Measurements from ENCODE around the gene TAF6. TPM values are rescaled to one million over a fixed set of nuclear protein-coding genes. Genes with fewer than 3 reads are reported as not detected.
"Not testable (repeated sequence)": the region's sequence is repeated elsewhere in the genome, so short reads cannot be mapped to it uniquely, and the experiment has no call there.

The TAF6 gene
- total RNA-seq, 1 donor from 2014 or later, result 17.5 TPM

GRCh38 chr7:100152937-100153666 lies 33.9 kb upstream of the TAF6 start:
- DNase-seq (ENCODE audit: low spot score in 2 of 2), result no peak
- no peak for FAIRE-seq

GRCh38 chr7:100152404-100152803 lies 33.2 kb upstream of the TAF6 start:
- FAIRE-seq (no peak), DNase-seq (ENCODE audit: low spot score in 2 of 2) (no peak)

GRCh38 chr7:100148559-100149328 lies 29.6 kb upstream of the TAF6 start, which contains the start of gene LAMTOR4:
Gene LAMTOR4, plus strand, starts transcription at chr7:100148918. Its CDS starts 55 bp downstream, at chr7:100148973.
- DNase-seq (ENCODE audit: low spot score in 2 of 2), result peak; percentile 90 to 97
- peak; percentile 95 for FAIRE-seq

- FAIRE-seq, result no peak
These were observed 29.0 kb upstream of the TAF6 start for GRCh38 chr7:100148225-100148558.

GRCh38 chr7:100147278-100147677 lies 28.1 kb upstream of the TAF6 start:
- FAIRE-seq (no peak), DNase-seq (ENCODE audit: low spot score in 2 of 2) (no peak)

More at GRCh38 chr7:100148225-100148558, 29.0 kb upstream of the TAF6 start:
- DNase-seq (ENCODE audit: low spot score in 2 of 2), result no peak

GRCh38 chr7:100146350-100146749 lies 27.2 kb upstream of the TAF6 start:
- FAIRE-seq; DNase-seq (ENCODE audit: low spot score in 2 of 2): not testable (repeated sequence)

GRCh38 chr7:100142461-100142860 lies 23.3 kb upstream of the TAF6 start:
- DNase-seq (ENCODE audit: low spot score in 2 of 2), result no peak
- FAIRE-seq, result no peak

- no peak for DNase-seq (ENCODE audit: low spot score in 2 of 2)
- no peak for FAIRE-seq
These were observed 22.4 kb upstream of the TAF6 start for GRCh38 chr7:100141555-100141949.

- FAIRE-seq (no peak), DNase-seq (ENCODE audit: low spot score in 2 of 2) (no peak)
These were observed 18.9 kb upstream of the TAF6 start for GRCh38 chr7:100137851-100138760.

- FAIRE-seq (no peak), DNase-seq (ENCODE audit: low spot score in 2 of 2) (peak in 1 of 2 donors; percentile 58)
These were observed 13.6 kb upstream of the TAF6 start for GRCh38 chr7:100132697-100133151.

- FAIRE-seq (no peak), DNase-seq (ENCODE audit: low spot score in 2 of 2) (no peak)
These were observed 13.0 kb upstream of the TAF6 start for GRCh38 chr7:100132126-100132525.

- DNase-seq (ENCODE audit: low spot score in 2 of 2) (peak; percentile 66 to 75), FAIRE-seq (no peak)
These were observed 11.7 kb upstream of the TAF6 start for GRCh38 chr7:100130608-100131453.

- DNase-seq (ENCODE audit: low spot score in 2 of 2); FAIRE-seq: not testable (repeated sequence)
These were observed 11.1 kb upstream of the TAF6 start for GRCh38 chr7:100130220-100130607.

- no peak for DNase-seq (ENCODE audit: low spot score in 2 of 2)
- FAIRE-seq, result no peak
These were observed 9.4 kb upstream of the TAF6 start for GRCh38 chr7:100128637-100128963.

GRCh38 chr7:100127866-100128636 lies 8.9 kb upstream of the TAF6 start:
- FAIRE-seq (no peak), DNase-seq (ENCODE audit: low spot score in 2 of 2) (no peak)

- DNase-seq (ENCODE audit: low spot score in 2 of 2) (peak; percentile 91 to 92), FAIRE-seq (no peak)
These were observed 8.0 kb upstream of the TAF6 start, which contains the start of gene MBLAC1 for GRCh38 chr7:100126931-100127865. Gene MBLAC1, plus strand, starts transcription at chr7:100126967. Its CDS starts 429 bp downstream, at chr7:100127396.

- no peak for DNase-seq (ENCODE audit: low spot score in 2 of 2)
- no peak for FAIRE-seq
These were observed 7.2 kb upstream of the TAF6 start for GRCh38 chr7:100126239-100126930.
